ENCODE results near the gene SLC35A4.

GRCh38 chr5:140575309-140575708 is 10.7 kb downstream of the SLC35A4 start:
- peak in 2 of 5 experiments; percentile 34 to 36 for TF ChIP-seq CTCF (IDR thresholded peaks at IDR 0.05 in 4 of 5, conservative IDR thresholded peaks at IDR 0.05 in 1 of 5)
- TF ChIP-seq POLR2A (IDR thresholded peaks at IDR 0.05) = no peak

All from gastrocnemius medialis (tissue), 4 donors.